ENCODE measurements around the gene PXDC1. TPM values are rescaled to one million over a fixed set of nuclear protein-coding genes. Genes with fewer than 3 reads are reported as not detected.

PXDC1 gene
- polyA plus RNA-seq, 1 donor: 18.5 TPM

DNA sequence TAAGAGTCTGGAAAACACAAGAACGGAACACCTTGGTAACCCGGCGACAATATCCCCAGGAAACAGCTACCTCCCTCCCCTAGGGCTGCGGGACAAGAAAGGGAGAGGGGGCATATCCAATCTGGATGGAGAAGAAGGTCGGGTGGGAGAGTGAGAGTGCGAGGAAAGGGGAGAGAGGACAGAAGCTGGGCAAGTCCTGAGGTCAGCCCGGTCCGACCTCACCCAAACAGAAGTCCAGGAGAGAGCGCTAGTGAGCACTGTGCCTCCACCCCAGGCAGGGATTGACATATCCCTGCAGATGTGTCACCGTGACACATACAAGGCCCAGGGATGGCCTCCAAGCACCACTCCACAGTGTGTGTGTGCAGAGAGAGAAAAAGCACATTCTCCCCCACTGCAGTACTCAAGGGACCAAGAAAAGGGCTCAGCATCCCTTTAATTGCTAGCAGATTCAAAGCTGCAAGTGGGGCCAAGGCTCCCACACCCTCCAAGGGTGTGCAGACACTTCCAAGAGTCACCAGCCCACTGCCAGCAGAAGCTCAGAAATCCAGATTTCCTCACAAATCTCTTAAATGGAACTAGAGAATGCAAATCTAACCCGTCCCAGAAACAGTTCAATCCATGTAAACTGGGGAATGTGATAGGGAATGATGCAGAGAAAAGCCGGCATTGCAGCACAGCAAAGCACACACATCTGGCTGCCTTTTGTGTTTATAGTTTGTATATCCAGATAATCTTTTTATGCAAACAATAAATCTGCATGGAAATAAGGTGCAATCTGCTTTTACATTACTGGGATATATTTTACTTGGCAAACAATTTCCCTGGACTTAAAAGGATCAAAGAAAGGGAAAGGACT lies 3.1 kb downstream of the PXDC1 start:
- DNase-seq: no peak

DNA sequence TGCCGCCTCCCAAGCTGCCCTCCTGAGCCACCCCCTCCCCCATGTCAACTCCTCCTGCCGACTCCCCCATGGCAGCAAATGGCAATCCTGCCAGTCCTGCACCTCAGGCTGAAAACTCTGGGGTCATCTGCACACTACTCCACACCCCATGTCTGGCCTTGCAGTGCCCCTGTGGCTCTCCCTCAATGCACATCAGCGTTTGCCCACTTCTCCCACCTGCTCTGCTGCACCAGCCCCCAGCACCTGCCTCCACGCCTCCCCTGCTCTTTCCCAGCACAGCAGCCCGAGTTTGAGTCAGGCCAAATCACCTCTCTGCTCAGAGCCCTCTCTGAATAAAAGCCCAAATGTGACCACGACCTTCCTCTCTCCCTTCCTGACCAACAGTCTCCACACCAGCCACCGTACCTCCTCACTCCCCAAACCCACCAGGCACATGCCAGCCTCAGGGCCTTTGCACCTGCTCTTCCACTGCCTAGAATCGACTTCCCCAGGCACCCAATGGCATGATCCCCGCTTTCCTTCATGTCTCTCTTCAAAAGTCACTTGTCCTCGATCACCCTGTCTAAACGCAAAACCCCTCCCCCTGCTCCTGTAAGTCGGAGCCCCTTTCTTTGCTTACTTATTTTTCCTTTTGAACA lies 4.3 kb downstream of the PXDC1 start:
- DNase-seq: no peak

GRCh38 chr6:3746696-3747095 lies 4.8 kb downstream of the PXDC1 start:
- no peak for DNase-seq

GRCh38 chr6:3746119-3746691 lies 5.3 kb downstream of the PXDC1 start:
- DNase-seq: no peak

DNA sequence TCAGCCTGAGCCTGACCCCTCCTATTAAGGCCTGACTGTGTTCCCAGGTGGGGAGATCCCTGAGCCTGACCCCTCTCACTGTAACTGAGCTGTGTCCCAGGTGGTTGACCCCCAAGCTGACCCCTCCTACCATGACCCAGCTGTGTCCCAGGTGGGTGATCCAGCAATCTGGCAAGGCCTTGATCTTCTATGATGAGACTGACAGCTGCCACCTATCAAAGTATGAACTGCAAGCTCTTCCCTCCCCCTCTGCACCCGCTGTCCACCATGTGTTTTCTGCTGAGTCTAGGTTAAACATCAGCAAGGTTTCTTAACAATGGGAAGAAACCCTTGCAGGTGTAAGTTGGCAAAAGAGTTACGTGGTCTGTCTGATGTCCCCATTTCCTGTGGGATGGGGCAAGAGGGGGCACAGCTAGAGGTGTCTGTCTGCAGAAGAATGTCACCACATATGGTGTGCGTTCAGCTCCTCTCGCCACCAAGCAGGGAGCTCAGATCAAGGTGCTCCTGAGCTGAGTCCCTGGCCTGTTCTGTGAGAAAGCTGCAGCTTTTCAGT lies 5.9 kb downstream of the PXDC1 start:
- DNase-seq: no peak

DNA sequence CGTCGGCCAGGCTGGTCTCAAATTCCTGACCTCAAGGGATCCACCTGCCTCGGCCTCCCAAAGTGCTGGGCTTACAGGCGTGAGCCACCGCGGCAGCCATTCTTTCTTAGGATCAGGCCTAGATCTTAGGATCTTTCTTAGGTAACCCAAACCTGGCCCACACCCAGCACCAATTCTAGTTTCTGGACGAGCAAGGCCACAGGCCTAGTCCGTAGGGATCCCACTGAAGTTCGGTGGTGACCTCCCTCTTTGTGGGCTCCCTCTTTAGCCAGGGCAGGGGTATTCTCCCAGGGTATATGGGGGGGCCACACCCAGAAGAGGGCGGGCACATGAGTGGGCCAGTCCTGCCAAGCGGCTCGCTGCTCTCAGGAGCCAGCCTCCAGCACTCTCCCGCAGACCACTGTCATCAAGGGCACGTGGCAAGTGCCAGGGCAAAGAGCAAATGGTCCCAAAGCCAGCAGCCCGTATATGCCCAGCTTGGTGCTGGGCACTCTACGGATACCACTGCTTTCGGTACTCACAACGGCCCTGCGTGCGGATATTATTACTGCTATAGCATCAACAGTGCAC lies 6.5 kb downstream of the PXDC1 start:
- no peak for DNase-seq

DNA sequence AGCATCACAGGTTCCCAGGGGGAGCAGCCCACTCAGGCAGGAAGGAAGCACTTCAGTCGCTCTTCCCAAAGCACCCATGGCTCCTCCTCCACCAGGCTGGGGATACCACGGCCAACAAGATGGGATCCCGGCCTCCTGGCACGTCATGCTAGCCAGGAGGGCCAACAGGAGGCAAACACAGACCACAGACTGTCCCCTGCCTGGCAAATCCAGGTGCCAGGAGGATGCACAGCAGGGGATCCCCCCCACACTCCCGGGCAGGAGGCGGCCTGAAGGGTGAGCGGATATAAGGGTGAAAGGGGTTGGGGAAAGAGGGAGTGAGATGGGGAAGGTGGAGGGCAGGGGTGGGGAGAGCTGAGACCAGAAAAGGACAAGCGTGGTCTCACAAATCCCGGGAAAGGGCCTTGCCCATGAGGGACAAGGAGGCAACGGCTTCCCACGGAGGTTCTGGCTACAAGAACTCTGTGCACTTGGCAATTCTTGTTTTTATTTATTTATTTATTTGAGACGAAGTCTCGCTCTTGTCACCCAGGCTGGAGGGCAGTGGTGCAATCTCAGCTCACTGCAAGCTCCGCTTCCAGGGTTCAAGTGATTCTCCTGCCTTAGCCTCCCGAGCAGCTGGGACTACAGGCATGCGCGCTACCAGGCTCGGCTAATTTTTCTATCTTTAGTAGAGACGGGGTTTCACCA lies 7.2 kb downstream of the PXDC1 start:
- DNase-seq: no peak

GRCh38 chr6:3743541-3743940 lies 8.0 kb downstream of the PXDC1 start:
- no peak for DNase-seq

DNA sequence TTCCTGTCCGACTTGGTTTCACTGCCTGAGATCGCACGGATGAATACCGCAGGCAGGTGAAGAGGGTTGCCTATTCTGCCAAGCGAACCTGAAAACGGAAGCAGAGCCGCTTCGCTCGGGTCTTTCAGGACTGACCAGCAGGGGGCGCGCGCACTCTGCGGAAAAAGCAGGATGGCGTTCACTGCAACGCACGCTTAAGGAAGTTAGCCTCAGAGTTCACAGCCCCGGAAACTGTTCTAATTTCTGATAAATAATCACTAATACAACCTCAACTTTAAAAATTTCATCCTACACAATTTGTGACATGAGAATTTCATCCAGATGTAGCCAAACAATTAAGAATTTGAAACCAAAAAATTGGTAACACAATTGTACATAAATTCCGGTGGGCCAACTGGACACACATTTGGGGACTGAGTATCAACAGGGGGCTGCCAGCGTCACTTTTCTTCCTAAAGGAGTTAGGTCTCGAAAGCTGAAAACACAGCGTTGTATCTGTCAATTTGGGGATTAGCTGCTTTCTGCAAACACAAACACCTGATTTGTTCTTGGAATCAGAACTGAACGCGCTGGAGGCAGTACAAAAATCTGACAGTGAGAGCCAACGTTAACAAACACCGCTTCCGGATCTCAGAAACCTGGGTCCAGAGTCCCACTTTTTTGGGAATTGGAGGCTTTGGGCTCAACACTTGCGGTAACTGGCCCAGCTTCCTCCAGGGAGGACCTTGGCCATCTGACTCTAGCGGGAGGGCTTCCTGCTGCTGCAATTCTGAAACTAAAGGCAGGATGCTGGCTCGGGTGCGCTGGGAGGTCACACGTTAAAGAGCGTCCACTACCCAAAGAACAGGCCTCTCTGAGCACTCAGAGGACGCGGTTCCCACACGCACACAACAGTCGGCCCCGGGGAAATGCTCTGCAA lies 8.8 kb downstream of the PXDC1 start:
- DNase-seq: peak; percentile 73

GRCh38 chr6:3742076-3742425 lies 9.5 kb downstream of the PXDC1 start:
- no peak for DNase-seq

GRCh38 chr6:3741477-3741871 lies 10.0 kb downstream of the PXDC1 start:
- no peak for DNase-seq

DNA sequence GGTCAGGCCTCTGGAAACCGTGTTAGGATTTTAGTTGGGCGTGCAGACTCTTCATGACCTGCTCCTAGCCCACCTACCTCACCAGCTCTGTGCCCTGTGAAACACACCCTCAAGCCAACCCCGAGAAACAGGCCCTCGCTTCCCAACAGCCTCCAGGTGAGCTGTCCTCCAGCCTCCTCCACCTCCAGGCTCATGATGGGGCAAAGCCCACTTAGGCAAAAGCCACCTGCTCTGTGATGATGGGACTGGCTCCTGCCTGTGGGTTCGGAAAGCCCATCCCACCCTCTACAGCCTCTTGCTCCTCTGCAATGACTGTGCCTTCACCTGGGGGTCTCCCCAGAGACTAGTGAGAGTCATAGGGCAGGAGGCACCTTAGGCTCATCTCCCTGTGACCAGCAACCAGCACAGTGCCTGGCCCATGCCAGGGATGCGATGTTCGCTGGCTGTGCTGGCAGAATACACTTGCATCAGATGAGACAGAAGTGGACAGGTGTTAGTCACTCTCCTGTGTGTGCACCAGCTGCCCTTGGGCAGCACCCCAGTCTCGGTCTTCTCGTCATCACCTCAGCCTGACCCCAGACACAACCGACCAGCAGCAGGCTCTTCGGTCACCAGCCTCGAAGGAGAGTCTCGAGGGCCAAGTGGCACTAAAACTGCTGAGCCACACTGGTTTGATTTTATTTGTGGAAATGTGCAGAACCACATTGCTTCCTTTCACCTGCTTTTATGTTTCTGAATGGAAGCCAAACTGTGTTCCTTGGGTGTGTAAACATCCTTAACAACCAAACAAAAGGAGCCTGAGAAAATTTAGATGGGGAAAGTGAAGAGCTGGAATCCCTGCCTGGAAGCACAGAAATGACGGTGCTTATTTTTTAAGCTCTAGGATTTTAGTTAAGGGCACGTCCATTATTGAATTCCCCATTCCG lies 10.7 kb downstream of the PXDC1 start:
- DNase-seq: no peak

GRCh38 chr6:3739311-3739897 lies 12.1 kb downstream of the PXDC1 start:
- no peak for DNase-seq

DNA sequence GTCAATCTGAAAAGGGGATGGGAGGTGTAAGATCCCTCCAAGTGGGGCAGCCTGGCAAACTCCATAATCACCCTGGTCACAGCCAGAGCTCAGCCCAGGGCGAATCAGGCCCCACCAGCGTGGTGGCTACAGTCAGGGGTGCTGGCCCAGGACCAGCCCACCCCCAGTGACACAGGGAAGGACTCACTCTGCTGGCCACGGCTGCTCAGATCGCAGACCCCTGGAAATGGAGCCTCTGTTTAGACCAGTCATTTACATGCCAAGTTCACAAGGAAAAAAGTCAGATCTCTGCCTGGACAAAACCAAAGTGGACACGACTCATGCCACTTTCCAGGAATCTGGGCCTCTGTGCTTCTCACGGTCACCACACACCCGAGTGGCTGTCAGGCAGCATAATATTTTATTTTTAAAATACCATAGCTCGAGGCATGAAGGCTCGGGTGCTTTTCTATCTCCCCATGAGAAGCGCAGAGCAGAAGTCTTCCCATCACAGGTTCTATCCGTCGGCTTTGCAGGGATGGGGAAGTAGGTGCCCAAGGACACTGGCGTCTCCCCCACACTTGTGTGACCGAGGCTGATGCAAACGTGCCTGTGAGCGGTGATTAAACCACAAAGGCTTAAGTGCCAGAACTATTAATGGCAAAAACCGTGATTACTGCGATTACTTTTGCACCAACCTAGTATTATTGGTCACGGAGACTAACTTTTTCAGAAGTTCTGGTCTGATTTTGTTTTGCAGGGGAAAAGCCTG lies 13.0 kb downstream of the PXDC1 start:
- DNase-seq: no peak

GRCh38 chr6:3737831-3738210 lies 13.7 kb downstream of the PXDC1 start:
- DNase-seq: no peak

GRCh38 chr6:3737149-3737830 lies 14.2 kb downstream of the PXDC1 start:
- no peak for DNase-seq

GRCh38 chr6:3735029-3735605 lies 16.4 kb downstream of the PXDC1 start:
- no peak for DNase-seq

- DNase-seq: no peak
Measured at GRCh38 chr6:3734023-3734422, 17.5 kb downstream of the PXDC1 start.

Measured in left kidney (tissue), 2 donors.